HG02943 (cell line): ENCODE results near the gene SLC25A26.
"Not testable (repeated sequence)": the region's sequence is repeated elsewhere in the genome, so short reads cannot be mapped to it uniquely, and the experiment has no call there.

Experiments
- ATAC-seq: cut with Tn5 transposase; IDR thresholded peaks from one replicate; pipeline ENCODE4 v1.9.1; 2021; ENCODE audit warnings: mild to moderate bottlenecking, low read depth, moderate library complexity; ENCODE audit not compliant: unreplicated experiment

SLC25A26 gene

DNA sequence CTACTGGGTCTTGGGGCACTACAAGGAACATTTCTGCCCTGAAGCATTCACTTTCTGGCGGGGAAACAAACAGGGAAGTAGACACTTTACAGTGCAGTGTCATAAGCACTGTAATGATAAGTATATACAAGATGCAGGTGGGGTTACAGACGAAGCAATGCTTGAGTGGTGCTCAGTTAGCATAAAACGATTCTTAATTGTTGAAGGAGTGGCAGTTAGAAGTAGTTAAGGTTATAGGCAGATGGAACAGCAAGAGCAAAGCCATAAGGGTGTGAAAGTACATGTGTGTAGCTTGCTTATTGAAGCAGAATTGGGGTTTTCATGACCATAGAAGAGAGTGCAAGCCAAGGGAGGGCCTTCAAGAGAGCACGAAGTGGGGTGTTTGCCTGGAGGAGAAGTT lies 46.2 kb downstream of the SLC25A26 start:
- no peak for ATAC-seq

DNA sequence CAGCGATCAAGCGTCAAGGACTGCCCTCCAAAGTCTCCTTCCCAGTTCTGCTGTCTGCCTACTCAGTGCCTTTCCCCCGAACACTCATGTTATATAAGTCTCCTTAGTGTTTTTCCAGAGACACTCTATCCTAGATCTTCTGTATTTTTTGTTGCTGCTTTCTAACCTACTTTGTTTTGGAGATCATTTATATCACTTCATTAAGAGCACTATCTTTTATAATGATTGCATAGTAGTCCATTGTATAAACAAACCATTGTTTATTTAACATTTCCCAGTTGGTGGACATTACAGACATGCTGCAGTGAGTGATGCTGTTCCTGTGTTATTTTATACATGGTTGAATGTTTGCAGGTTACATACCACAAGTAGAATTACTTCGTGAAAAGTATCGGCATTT lies 47.1 kb downstream of the SLC25A26 start:
- no peak for ATAC-seq

DNA sequence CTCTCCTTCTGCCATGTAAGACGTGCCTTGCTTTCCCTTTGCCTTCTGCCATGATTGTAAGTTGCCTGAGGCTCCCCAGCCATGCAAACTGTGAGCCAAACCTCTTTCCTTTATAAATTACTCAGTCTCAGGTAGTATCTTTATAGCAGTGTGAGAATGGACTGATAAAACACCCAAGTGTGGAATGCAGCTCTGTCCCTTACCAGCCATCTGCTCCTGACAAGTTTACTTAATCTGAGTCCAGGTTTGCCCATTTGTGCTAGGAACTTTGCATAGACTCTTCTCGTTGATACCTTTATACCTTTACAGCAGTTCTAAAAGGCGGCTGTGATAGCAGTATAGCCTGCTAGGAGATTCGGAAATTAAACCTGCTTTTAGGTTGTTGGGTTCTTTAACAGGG lies 48.1 kb downstream of the SLC25A26 start:
- no peak for ATAC-seq

DNA sequence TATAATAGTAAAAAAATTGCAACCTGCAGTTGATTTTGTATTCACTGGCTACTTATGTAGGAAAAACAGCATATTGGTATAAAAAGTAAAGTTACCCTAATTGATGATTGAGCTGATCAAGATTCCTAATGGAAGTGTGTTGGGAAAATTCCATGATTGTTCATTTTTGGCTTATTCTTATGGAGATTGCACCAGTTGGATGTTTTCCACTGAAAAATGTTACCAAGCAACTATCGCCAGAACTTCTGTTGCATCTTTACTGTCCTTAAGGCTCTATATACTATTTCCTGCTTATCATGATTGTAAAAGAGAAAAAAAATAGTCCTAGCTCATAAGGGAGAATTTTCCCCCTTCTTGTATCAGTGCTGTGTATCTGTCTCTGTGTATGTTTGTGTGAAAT lies 48.6 kb downstream of the SLC25A26 start:
- no peak for ATAC-seq

DNA sequence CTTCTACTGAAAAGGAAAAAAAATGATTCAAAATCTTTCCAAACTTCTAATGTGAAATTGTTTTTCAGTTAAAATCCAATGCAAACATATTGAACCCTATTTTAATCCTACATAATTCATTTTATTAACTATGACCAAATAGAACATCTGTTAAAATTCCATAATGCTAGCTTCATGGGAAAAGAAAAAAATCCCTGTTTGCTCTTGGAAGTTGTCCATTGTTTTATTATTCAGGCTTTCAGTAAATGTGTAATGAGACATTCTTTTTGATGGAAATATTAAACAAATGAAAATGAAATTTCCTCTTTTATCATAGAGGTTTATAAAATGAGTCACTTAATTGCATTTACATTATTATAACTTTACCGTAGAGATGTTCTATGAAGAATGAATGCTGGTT lies 49.5 kb downstream of the SLC25A26 start:
- no peak for ATAC-seq

DNA sequence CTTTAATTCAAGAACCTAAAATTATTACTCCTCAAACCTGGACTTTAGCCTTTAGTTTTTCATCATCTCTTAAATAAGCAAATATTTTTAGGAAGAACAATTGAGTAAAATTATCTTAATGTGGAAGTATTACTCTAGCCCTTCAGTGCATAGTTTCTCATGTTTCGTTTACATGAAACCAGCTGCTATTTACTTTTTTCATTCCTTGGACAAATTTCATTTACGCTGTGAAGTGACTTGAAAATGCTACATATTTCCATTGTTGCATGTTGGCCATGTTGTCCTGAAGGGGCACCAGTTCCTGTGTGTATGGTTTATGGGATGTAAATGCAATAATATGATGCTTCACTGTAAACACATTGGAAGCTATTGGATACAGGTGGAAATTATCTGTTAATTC lies 49.9 kb downstream of the SLC25A26 start:
- no peak for ATAC-seq

DNA sequence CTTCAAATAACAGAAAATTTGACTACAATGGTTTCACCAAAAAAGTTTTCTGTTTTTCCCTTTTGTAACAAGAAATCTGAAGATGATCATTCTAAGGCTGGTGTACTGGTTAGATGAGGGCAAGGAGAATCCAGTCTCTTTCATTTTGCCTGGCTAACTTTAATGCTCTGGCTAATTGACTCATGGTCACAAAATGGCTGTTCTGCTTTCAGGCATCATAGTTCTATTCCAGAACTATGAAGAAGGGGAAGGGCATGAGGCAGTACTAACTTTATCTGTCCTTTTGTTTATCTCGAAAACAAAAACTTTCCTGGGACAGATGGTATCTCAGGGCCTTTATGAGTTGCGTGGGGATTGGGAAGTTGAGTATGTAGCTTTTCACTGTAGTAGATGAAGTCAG lies 50.4 kb downstream of the SLC25A26 start:
- ATAC-seq: no peak

DNA sequence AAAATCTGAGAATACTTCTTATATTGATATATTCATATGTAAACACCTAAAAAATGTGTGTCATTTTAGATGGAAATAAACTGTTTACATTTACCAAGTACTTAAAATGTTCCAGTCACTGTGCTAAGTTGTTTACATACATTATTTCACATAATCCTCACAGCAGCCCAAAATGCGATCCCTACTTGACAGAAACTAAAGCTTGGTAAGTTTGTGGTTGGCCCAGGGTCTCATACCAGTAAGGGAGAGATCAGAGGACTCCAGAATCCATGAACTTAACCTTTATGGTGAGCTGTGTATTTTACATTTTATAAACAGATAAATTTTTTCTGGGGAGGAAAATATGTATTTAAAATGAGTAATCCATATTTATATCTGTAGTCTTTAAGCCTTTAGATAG lies 51.2 kb downstream of the SLC25A26 start:
- no peak for ATAC-seq

DNA sequence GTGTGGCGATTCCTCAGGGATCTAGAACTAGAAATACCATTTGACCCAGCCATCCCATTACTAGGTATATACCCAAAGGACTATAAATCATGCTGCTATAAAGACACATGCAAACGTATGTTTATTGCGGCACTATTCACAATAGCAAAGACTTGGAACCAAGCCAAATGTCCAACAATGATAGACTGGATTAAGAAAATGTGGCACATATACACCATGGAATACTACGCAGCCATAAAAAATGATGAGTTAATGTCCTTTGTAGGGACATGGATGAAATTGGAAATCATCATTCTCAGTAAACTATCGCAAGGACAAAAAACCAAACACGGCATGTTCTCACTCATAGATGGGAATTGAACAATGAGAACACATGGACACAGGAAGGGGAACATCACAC lies 54.0 kb downstream of the SLC25A26 start:
- not testable (repeated sequence) for ATAC-seq

DNA sequence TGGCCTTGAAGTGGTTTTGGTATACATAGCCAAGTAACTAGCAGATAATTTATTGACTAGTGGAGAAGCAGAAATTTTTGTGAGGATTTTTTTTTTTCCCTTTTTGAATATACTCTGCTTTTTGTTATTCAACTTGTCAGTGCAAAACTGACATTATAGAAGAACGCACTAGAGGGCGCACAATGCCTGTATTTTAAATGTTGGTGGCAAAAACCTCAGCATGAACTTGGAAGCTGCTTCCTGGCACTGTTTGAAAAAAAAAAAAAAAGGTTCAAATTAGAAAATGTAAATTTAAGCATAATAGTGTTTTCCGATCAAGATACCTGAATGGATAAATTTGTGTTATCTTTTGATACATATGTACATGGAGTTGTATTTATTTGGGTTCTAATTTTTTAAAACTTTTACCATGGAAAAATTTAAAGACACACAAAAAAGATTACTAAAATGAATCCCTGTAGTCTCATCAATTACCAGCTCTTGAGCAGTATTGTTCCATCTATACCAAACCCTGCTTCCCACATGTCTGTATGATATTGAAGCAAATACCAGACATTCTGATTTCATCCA lies 56.0 kb downstream of the SLC25A26 start:
- ATAC-seq: no peak

DNA sequence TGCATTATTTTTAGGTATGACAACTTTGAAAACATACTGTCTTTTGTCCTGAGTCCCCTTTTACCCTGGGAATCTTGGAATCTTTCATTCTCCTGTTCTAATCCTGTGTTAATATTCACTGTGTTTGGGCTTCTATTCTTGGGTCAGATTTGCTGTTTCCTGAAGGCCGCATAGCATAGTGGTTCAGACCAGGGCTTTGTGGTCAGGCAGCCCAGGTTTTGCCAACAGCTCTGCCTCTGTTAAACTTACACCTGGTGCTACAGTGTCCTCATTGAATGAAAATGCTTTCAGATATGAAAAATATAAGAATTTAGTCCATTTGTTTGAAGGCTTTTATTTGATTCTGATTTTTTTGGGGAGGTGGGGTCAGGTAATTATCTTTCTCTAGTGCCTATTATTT lies 58.4 kb downstream of the SLC25A26 start:
- no peak for ATAC-seq

DNA sequence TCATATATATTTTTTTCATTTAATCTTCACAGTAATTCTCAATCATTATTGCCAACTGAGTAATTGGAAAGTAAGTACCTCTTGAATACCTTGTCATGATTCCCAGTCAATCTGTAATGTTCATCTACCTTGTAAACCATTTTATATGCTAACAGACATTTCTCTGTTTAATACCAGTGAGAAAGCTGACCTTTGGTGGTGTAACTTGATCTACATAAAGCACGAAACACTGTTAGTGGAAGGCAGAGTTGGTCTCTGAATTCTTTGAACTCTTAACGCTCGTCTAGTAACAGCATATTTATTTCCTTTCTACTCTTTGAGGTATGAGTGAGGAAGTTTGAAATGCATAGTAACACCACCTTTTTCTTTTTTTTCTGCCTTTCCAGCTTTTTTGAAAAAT lies 59.5 kb downstream of the SLC25A26 start:
- ATAC-seq: no peak

DNA sequence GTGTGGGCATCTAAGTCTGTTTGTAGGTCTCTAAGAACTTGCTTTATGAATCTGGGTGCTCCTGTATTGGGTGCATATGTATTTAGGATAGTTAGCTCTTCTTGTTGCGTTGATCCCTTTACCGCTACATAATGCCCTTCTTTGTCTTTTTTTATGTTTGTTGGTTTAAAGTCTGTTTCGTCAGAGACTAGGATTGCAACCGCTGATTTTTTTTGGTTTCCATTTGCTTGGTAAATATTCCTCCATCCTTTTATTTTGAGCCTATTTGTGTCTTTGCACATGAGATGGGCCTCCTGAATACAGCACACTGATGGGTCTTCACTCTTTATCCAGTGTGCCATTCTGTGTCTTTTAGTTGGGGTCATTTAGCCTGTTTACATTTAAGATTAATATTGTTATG lies 71.1 kb downstream of the SLC25A26 start:
- ATAC-seq: not testable (repeated sequence)

DNA sequence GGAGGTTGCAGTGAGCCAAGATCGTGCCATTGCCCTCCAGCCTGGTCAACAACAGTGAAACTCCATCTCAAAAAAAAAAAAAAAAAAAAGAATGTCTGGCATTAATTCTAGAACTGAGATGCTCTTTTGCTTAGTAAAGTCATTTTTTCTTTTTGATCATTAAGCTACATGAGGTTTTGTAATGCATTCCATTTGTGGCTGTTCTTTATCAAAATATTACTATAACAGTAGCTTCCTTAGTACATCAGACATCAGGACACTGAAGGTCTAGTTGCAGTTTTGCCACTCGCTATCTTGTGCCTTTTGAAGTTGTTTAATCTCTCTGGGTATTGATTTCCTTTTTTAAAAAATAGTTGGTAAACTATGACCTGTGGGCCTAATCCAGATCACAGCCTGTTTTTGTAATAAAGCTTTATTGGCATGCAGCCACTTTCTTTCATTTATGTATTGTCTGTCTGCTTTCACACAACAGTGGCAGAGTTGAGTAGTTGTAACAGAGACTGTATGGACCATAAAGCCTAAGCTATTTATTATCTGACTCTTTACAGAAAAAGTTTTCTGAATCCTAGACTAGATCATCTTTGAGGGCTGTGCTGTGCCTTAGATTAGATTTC lies 76.6 kb downstream of the SLC25A26 start:
- no peak for ATAC-seq

DNA sequence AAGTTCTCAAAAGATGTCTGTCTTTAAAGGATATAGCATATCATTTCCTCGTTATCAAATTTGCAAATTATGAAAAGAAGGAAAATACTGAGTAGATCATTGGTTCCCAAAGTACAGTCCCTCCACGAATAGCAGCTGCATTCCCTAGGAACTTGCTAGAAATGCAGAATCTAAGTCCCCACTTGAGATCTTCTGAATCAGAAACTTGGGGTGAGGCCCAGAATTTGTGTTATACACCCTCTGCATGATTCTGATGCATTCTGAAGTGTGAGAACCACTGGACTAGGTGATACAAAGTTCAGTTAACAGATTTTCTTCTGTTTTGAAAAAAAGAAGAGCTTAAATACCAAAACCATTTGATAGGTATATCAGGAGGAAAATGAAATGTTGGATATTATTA lies 77.1 kb downstream of the SLC25A26 start:
- ATAC-seq: no peak

DNA sequence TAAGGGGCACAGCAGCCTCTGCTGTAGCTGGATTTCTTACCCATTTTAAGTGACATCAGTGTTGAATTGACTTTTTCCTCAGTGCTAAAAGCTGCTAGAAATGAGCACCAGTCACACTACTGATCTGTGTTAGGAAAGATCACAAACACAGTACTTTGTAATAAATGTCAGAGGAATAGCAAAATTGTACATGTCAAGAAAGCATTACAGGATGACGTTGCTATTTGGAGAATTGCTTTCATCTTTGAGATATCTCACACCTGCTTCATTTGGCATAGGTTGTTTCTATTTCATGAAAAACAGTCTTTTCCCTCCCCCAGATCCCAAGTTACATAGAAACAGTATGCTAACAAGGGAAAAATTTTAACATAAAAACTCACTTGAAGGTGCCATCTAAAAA lies 77.8 kb downstream of the SLC25A26 start:
- no peak for ATAC-seq

DNA sequence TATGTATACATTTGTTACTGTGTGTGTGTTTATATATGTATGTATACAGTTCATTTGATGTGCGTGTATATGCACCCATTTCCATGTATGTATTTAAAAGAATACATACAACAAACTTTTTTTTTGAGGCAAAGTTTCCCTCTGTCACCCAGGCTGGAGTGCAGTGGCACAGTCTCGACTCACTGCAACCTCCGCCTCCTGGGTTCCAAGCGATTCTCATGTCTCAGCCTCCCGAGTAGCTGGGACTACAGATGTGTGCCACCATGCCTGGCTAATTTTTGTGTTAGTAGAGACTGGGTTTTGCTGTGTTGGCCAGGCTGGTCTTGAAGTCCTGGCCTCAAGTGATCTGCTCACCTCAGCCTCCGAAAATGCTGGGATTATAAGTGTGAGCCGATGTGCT lies 78.3 kb downstream of the SLC25A26 start:
- ATAC-seq: not testable (repeated sequence)

DNA sequence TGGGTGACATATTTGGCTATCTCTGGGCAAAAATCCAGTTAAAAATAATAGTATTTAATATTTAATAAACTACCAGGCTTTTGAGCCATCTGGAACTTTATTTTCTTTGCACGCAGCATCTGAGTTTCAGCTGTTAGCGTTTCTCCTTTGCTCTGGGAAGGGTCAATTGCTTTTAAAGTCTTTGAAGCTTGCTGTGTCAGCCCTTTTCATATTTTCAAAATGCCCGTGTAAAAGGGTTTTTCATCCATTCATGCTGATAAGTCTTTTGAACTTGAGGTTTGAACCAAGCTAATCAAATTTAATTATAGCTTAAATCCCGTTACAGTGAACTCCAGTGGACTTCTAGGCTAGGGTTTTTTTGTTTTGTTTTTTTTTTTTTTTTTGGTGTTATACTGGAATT lies 79.1 kb downstream of the SLC25A26 start:
- ATAC-seq: no peak

DNA sequence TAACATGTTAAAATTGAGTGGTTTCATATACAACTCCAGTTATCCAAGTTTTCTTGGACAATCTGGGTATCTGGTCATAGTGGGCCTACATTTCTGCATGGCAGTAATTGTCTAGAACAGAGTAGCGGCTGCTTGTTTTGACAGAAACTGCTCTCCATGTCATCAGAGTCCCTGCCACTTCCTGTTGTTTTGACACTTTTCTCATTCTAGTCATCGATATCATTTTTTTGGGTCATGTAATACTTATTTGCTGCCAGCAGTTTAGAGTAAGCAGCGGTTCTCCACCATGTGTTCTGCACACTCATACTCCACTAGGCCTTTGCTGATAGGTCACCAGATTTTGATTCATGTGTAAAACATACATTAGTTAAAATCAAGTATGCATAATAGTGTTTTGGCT lies 81.5 kb downstream of the SLC25A26 start:
- ATAC-seq: peak; percentile 72

DNA sequence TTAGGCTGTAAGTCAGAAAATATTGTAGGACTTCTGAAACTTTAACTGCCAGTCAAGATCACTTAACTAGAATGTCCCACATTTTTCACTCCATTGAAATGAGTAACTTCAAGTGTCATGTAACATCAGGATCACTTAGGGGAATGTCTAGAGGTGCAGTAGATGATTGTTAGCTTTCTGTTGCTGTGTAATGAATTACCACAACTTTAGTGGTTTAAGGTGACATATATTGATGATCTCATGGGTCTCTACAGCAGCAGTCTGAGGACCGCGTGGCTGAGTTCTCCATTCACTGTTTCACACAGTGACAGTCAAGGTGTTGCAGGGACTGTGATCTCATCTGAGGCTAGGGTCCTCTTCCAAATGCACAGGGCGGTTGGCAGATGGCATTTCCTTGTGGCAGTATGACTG lies 82.7 kb downstream of the SLC25A26 start:
- ATAC-seq: peak; percentile 58

DNA sequence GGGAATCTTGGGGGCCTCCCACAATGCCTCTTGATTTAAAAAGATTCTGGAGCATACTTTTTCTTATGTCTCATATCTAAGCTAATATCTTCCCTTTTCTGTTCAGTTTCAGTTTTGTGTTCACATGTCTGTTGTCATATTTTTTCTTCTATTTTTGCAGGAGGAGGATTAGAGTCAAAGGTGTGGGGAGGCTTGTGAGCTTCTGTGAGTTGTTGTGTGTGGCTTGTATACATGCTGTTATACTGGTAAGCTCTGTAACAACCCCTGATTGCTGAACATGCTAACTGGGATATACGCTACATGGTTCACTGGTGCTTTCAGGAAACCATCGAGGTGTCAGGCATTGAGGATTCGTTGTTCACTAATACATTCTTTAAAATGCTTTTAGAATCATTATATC lies 83.5 kb downstream of the SLC25A26 start:
- no peak for ATAC-seq

DNA sequence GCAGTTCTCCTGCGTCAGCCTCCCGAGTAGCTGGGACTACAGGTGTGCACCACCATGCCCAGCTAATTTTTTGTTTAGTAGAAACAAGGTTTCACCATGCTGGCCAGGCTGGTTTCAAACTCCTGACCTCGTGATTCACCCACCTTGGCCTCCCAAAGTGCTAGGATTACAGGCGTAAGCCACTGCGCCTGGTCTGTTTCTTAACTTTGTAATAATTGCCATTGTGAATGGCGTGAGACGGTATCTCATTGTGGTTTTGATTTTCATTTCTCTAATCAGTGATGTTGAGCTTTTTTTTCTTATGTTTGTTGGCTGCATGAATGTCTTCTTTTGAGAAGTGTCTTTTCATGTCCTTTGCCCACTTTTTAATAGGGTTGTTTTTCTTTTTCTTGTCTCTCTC lies 85.3 kb downstream of the SLC25A26 start:
- ATAC-seq: not testable (repeated sequence)

DNA sequence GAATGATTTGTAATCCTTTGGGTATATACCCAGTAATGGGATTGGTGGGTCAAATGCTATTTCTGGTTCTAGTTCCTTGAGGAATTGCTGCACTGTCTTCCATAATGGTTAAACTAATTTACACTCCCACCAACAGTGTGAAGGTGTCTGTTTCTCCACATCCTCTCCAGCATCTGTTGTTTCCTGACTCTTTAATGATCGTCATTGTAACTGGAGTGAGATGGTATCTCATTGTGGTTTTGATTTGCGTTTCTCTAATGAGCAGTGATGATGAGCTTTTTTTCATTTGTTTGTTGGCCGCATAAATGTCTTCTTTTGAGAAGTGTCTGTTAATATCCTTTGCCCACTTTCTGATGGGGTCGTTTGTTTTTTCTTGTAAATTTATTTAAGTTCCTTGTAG lies 86.2 kb downstream of the SLC25A26 start:
- ATAC-seq: not testable (repeated sequence)
